Measurements from ENCODE around the gene ELF2.
A peak's percentile ranks its signal among the peaks of the same experiment; 100 is the strongest.
"Not testable (repeated sequence)": the region's sequence is repeated elsewhere in the genome, so short reads cannot be mapped to it uniquely, and the experiment has no call there.

Gene ELF2

GRCh38 chr4:139177049-139177868 lies at the start of gene ELF2:
Gene ELF2 (minus strand): TSS chr4:139177218. CDS start chr4:139137701, 39,517 bp downstream.
- peak; percentile 66 for DNase-seq

GRCh38 chr4:139223682-139224317 lies 46.8 kb upstream of the ELF2 start:
- DNase-seq = peak; percentile 27

GRCh38 chr4:139222215-139222614 lies 45.2 kb upstream of the ELF2 start:
- no peak for DNase-seq

GRCh38 chr4:139221687-139222086 lies 44.7 kb upstream of the ELF2 start:
- no peak for DNase-seq

GRCh38 chr4:139219450-139220055 lies 42.5 kb upstream of the ELF2 start:
- DNase-seq = no peak

- DNase-seq = no peak
These were observed 37.1 kb upstream of the ELF2 start for GRCh38 chr4:139214039-139214534.

GRCh38 chr4:139213633-139214032 lies 36.6 kb upstream of the ELF2 start:
- not testable (repeated sequence) for DNase-seq

- DNase-seq = no peak
These were observed 35.9 kb upstream of the ELF2 start for GRCh38 chr4:139212900-139213299.

GRCh38 chr4:139210486-139210885 lies 33.5 kb upstream of the ELF2 start:
- no peak for DNase-seq

GRCh38 chr4:139209470-139210063 lies 32.5 kb upstream of the ELF2 start:
- no peak for DNase-seq

- peak; percentile 83 for DNase-seq
These were observed 31.5 kb upstream of the ELF2 start for GRCh38 chr4:139208404-139208945.

- DNase-seq = no peak
These were observed 30.9 kb upstream of the ELF2 start for GRCh38 chr4:139207873-139208403.

- DNase-seq = no peak
These were observed 30.2 kb upstream of the ELF2 start for GRCh38 chr4:139207247-139207646.

- no peak for DNase-seq
These were observed 26.0 kb upstream of the ELF2 start for GRCh38 chr4:139202991-139203390.

- DNase-seq = no peak
These were observed 23.5 kb upstream of the ELF2 start for GRCh38 chr4:139200506-139200905.

- no peak for DNase-seq
These were observed 23.1 kb upstream of the ELF2 start for GRCh38 chr4:139200102-139200501.

- not testable (repeated sequence) for DNase-seq
These were observed 20.2 kb upstream of the ELF2 start for GRCh38 chr4:139197214-139197613.

- DNase-seq = no peak
These were observed 19.4 kb upstream of the ELF2 start for GRCh38 chr4:139196462-139196861.

GRCh38 chr4:139191373-139191772 lies 14.4 kb upstream of the ELF2 start:
- DNase-seq = no peak

GRCh38 chr4:139189972-139190371 lies 13.0 kb upstream of the ELF2 start:
- no peak for DNase-seq

GRCh38 chr4:139189417-139189749 lies 12.4 kb upstream of the ELF2 start:
- no peak for DNase-seq

GRCh38 chr4:139188648-139189416 lies 11.8 kb upstream of the ELF2 start:
- DNase-seq = no peak

Data from HCEC 1CT (cell line).